Motor neuron (in vitro differentiated cells): ENCODE measurements around the gene LRP5. TPM values are rescaled to one million over a fixed set of nuclear protein-coding genes. Genes with fewer than 3 reads are reported as not detected.
A peak's percentile ranks its signal among the peaks of the same experiment; 100 is the strongest.
"Not testable (repeated sequence)": the region's sequence is repeated elsewhere in the genome, so short reads cannot be mapped to it uniquely, and the experiment has no call there.

ENCODE experiments used
- ATAC-seq, 8 experiments: fragments of 200-7000 bp; cut with Tn5 transposase; replicated peaks in 6 of 8; 2 replicates each; pipeline ENCODE4 v1.8.0; 2021; ENCODE audit warnings: mild to moderate bottlenecking in 8 of 8, moderate library complexity in 8 of 8
- H3K27ac ChIP-seq, 2 donors: fragments of 250-450 bp; sonication (Bioruptor Pico); 2 replicates each; pipeline ENCODE4 v1.9.0; 2021; ENCODE audit warnings: antibody characterized with exemption in 2 of 2, mild to moderate bottlenecking in 2 of 2, moderate library complexity in 1 of 2
- H3K4me1 ChIP-seq, 2 donors: fragments of 250-450 bp; sonication (Bioruptor Pico); replicated peaks in 1 of 2; 2 replicates each; pipeline ENCODE4 v1.6.1; 2021; ENCODE audit warnings: antibody characterized with exemption in 2 of 2, mild to moderate bottlenecking in 2 of 2, moderate library complexity in 1 of 2
- H3K4me3 ChIP-seq, 5 donors: fragments of 250-450 bp; sonication (Bioruptor Pico); 2 replicates each; pipeline ENCODE4 v1.9.0; 2021; ENCODE audit warnings: antibody characterized with exemption in 5 of 5, mild to moderate bottlenecking in 5 of 5, moderate library complexity in 4 of 5
- WGBS, 10 experiments: fragments of 450-650 bp; shearing (Covaris generic); methylation state at CpG; one replicate each; pipeline ENCODE4 v1.0.0; 2022; 5-methylcytosine and 5-hydroxymethylcytosine counted together
- in situ Hi-C, 9 experiments: fragments of 400-800 bp; cut with MboI; loops; one replicate each; pipeline ENCODE4 v1.15.0; 2021; ENCODE audit warnings: low sequenced_read_pairs in 9 of 9, low pct_unique_long_range_greater_than_20kb in 2 of 9; ENCODE audit not compliant: unreplicated experiment in 9 of 9
- total RNA-seq, 8 experiments: library from RNA; unstranded; fragments of 300-600 nt; gene quantifications; 2 replicates each; pipeline versions ENCODE4 v1.2.3 to v1.2.4, GENCODE V29; 2022

LRP5 gene
- total RNA-seq, 8 experiments from 2014 or later = 4.8 to 49.4 (median 14.0) TPM

DNA sequence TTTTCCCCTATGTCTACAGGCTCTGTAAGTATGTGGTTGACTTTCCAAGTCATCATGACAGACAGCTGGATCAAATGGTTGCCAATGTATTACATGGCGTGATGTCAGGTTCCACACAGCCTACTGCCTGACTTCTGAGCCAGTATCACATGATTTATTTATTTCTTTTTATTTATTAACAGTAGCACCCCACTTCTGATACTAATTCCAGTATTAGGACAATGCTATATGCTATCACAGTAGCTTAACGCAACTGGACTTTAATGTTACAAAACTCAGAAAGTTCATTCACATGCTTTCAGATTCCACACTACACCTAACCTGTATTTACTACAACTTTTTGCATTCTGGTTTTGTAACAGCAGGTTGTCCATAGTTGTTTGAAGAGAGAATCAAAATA lies 22.9 kb upstream of the LRP5 start:
- no peaks in the 10 kb centered on the region for H3K4me1 ChIP-seq
- no peak for ATAC-seq
- 29 to 100% (median 69%) methylated on average over 1 to 2 of the region's 2 CpGs; no CpG with 5 or more reads in 1 of the 10 experiments for WGBS, 10 experiments
- no peak overlapping the region for H3K4me3 ChIP-seq
- H3K27ac ChIP-seq = no peak overlapping the region
- in situ Hi-C loops = no loop called here

GRCh38 chr11:68293708-68294107 lies 18.7 kb upstream of the LRP5 start:
- in situ Hi-C loops = no loop called here
- Histone ChIP-seq H3K27ac (no peak overlapping the region), H3K4me1 (no peaks in the 10 kb centered on the region), H3K4me3 (no peak overlapping the region)
- no peak for ATAC-seq
- WGBS, 10 experiments = 38 to 100% (median 85%) methylated on average over 1 to 2 of the region's 2 CpGs; no CpG with 5 or more reads in 1 of the 10 experiments

- H3K27ac ChIP-seq = no peak overlapping the region
- no peak for ATAC-seq
- in situ Hi-C loops = no loop called here
- no peak overlapping the region for H3K4me3 ChIP-seq
- 83 to 100% (median 100%) methylated on average over 1 of the region's 1 CpG; no CpG with 5 or more reads in 1 of the 10 experiments for WGBS, 10 experiments
- no peaks in the 10 kb centered on the region for H3K4me1 ChIP-seq
These were observed 17.1 kb upstream of the LRP5 start for GRCh38 chr11:68295271-68295670.

GRCh38 chr11:68295940-68296339 lies 16.5 kb upstream of the LRP5 start:
- no peak overlapping the region for H3K27ac ChIP-seq
- no peaks in the 10 kb centered on the region for H3K4me1 ChIP-seq
- ATAC-seq = no peak
- WGBS, 10 experiments = 49 to 100% (median 83%) methylated on average over 1 to 4 of the region's 5 CpGs; no CpG with 5 or more reads in 4 of the 10 experiments
- in situ Hi-C loops = no loop called here
- no peak overlapping the region for H3K4me3 ChIP-seq

DNA sequence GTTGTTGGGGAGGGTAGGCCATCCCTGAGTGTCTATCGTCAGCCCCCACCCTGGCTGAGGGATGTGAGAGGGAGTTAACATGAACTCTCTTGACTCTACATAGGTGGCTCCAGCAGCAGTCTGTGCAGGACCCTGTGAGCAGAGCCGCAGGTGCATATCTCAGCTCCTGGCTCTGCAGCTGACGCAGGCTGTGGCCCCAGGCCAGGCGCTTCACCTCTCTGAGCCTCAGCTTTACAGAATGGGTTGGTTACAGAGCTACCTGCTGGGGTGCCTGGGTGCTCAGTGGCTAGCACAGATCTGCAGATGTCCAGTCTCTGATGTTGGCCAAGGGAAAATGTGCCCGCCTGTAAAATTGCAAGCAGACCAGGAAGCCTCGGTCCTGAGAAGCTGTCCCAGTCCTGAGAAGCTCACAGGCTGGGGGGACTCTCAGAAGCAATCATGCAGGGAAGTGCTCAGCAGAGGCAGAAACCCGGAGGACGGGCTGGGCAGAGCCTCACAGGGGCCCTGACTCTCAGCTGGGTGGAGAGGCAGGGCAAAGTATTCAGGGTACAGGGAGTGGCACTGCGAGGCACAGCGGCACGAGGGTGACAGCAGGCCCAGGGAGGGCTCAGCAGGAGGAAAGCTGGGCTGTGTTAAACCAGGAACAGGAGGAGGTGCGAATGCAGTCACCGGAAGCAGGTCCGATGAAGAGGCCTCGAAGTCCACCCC lies 15.9 kb upstream of the LRP5 start:
- no peak for ATAC-seq
- Histone ChIP-seq H3K27ac (no peak overlapping the region), H3K4me3 (no peak overlapping the region), H3K4me1 (no peaks in the 10 kb centered on the region)
- in situ Hi-C loops = no loop called here
- WGBS, 10 experiments = 76 to 100% (median 85%) methylated on average over 1 to 7 of the region's 15 CpGs; no CpG with 5 or more reads in 3 of the 10 experiments

GRCh38 chr11:68297052-68297378 lies 15.4 kb upstream of the LRP5 start:
- no peak for ATAC-seq
- in situ Hi-C loops = no loop called here
- Histone ChIP-seq H3K27ac (no peak overlapping the region), H3K4me3 (no peak overlapping the region), H3K4me1 (no peaks in the 10 kb centered on the region)
- WGBS, 10 experiments = 40 to 100% (median 90%) methylated on average over 1 to 4 of the region's 6 CpGs; no CpG with 5 or more reads in 5 of the 10 experiments

- Histone ChIP-seq H3K4me1 (no peaks in the 10 kb centered on the region), H3K27ac (no peak overlapping the region), H3K4me3 (no peak overlapping the region)
- ATAC-seq = no peak
- 0 to 33% (median 15%) methylated on average over 2 to 3 of the region's 10 CpGs; no CpG with 5 or more reads in 6 of the 10 experiments for WGBS, 10 experiments
- in situ Hi-C loops = no loop called here
These were observed 14.9 kb upstream of the LRP5 start for GRCh38 chr11:68297494-68297811.

- in situ Hi-C loops = no loop called here
- H3K4me3 ChIP-seq = no peak overlapping the region
- 0 to 90% (median 65%) methylated on average over 2 to 12 of the region's 40 CpGs; no CpG with 5 or more reads in 4 of the 10 experiments for WGBS, 10 experiments
These were observed 14.4 kb upstream of the LRP5 start for GRCh38 chr11:68297812-68298658.

DNA sequence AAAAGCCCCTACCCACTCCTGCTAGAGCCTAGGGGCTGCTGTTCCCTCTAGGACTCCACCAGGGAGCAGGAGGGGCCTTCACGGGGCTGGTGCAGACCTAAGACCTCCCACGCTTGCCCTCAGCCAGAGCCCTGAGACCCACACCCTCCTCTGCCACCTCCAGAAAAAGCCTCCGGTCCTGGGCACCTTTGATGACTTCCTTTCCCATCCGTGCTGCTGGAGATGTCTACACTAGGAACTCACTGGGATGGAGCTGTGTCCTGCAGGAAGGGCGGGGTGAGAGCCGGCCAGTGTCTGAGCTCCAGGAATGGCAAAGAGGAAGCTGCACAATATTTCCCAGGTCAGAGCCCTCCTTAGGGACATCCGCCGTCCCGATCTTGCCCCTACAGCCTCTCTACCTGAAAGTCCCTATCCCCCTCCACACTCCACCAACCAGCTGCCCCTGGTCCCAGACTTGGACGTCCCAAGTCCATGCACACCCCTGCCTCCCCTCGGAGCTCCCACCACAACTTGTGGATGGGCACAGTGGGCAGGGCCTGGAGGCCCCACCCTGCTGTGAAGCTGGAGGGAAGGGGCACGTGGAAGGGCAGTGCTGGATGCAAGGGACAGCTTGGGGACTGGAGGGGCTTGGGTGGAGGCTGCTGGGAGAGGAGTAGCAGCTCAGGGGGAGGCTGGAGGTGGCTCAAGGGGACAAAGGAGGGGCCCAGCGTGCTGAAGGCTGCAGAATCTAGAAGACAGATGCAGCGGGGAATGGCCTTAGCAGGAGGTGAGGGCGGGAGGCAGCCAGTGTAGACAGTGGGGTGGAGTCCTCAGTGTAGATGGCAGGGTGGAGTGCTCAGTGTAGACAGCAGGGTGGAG lies 13.5 kb upstream of the LRP5 start:
- WGBS, 10 experiments = 27 to 100% (median 78%) methylated on average over 1 to 6 of the region's 15 CpGs; no CpG with 5 or more reads in 5 of the 10 experiments
- Histone ChIP-seq H3K4me3 (no peak overlapping the region), H3K27ac (no peak overlapping the region), H3K4me1 (no peaks in the 10 kb centered on the region)
- no peak for ATAC-seq
- in situ Hi-C loops = no loop called here

More at GRCh38 chr11:68297812-68298658, 14.4 kb upstream of the LRP5 start:
- ATAC-seq = peak; percentile 93 to 100 (median 98)
- Histone ChIP-seq H3K27ac (no peak overlapping the region), H3K4me1 (no peaks in the 10 kb centered on the region)

DNA sequence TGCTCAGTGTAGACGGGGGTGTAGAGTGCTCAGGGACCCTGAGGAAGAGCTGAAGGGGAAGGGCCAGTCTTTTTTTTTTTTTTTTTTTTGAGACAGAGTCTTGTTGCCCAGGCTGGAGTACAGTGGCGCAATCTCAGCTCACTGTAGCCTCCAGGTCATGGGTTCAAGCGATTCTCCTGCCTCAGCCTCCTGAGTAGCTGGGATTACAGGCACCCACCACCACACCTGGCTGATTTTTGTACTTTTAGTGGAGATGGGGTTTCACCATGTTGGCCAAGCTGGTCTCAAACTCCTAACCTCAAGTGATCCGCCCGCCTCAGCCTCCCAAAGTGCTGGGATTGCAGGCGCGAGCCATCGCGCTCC lies 12.9 kb upstream of the LRP5 start:
- H3K4me1 ChIP-seq, in situ Hi-C loops, H3K27ac ChIP-seq, H3K4me3 ChIP-seq, ATAC-seq: not testable (repeated sequence)
- WGBS, 10 experiments = 20 to 100% (median 95%) methylated on average over 1 to 9 of the region's 9 CpGs; no CpG with 5 or more reads in 2 of the 10 experiments

GRCh38 chr11:68300076-68300830 lies 12.1 kb upstream of the LRP5 start:
- Histone ChIP-seq H3K27ac (no peak overlapping the region), H3K4me1 (no peaks in the 10 kb centered on the region), H3K4me3 (no peak overlapping the region)
- WGBS, 10 experiments = 36 to 100% (median 73%) methylated on average over 1 to 7 of the region's 12 CpGs; no CpG with 5 or more reads in 2 of the 10 experiments
- no peak for ATAC-seq
- in situ Hi-C loops = no loop called here

GRCh38 chr11:68302256-68302655 lies 10.1 kb upstream of the LRP5 start:
- no peak overlapping the region for H3K27ac ChIP-seq
- 75 to 94% (median 90%) methylated on average over 2 to 4 of the region's 5 CpGs; no CpG with 5 or more reads in 5 of the 10 experiments for WGBS, 10 experiments
- in situ Hi-C loops = no loop called here
- H3K4me3 ChIP-seq = no peak overlapping the region
- no peaks in the 10 kb centered on the region for H3K4me1 ChIP-seq
- ATAC-seq = no peak
